A673 (cell line): ENCODE results near the gene NPC2.

Experiments used
- CTCF ChIP-seq: fragments of 300-800, 200-600 bp; sonication (generic); conservative IDR thresholded peaks from 2 replicates; pipeline ENCODE4 v1.5.1; 2017; ENCODE audit warnings: low read depth, mild to moderate bottlenecking, antibody characterized with exemption, low read length, moderate library complexity, mixed read lengths
- EZH2 ChIP-seq: fragments of 200-600 bp; sonication (generic); IDR thresholded peaks from 2 replicates; pipeline ENCODE4 v1.6.1; 2017; ENCODE audit warnings: borderline replicate concordance, low read depth, mild to moderate bottlenecking, mixed read lengths, antibody characterized with exemption, low read length; ENCODE audit not compliant: poor library complexity, severe bottlenecking

- TF ChIP-seq EZH2 (no peak), CTCF (no peak)
Observed at GRCh38 chr14:74462993-74463392, 30.1 kb downstream of the NPC2 start.
